ENCODE results near the gene GALNT5.

GALNT5 gene

DNA sequence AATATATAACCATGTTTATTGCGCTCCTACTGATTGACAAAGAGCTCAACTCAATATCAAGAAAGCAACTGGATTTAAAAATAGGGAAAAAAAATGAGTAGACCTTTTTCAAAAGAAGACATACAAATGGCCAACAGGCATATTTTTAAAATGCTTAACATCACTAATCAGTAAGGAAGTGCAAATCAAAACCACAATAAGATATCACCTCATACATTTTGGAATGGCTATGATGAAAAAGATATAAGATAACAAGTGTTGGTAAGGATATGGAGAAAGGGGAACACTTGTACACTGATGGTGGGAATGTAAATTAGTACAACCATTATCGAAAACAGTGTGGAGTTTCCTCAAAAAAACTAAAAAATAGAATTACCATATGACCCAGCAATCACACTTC lies 5.6 kb upstream of the GALNT5 start:
- H3K9ac ChIP-seq (ENCODE audit: low read depth, low read length): no peak overlapping the region
- H3K9me3 ChIP-seq (ENCODE audit: control insufficient read depth, insufficient read depth, low read length): no peaks in the 10 kb centered on the region
- no peak overlapping the region for H3K27ac ChIP-seq (ENCODE audit: low read depth, low read length)
- peaks cover 5% of the 10 kb centered on the region for H3K4me1 ChIP-seq (ENCODE audit: control insufficient read depth, insufficient read depth, low read length)
- no peak overlapping the region for H3K4me3 ChIP-seq (ENCODE audit: low read depth, low read length)
- H3K36me3 ChIP-seq (ENCODE audit: control insufficient read depth, insufficient read depth, low read length): no peaks in the 10 kb centered on the region
- H3K27me3 ChIP-seq (ENCODE audit: control insufficient read depth, insufficient read depth, low read length): no peaks in the 10 kb centered on the region

DNA sequence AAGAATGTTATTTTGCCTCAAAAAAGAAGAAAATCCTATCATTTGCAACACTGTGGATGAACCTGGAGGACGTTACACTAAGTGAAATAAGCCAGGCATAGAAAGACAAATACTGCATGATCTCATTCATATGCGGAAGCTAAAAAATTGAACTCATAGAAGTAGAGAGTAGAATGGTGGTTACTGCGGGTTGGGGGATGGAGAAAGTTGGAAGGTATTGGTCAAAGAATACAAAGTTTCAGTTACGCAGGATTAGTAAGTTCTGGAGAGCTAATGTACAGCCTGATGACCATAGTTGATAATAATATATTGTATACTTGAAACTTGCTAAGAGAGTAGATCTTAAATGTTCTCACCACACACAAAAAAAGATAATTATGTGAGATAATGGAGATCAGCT lies 5.0 kb upstream of the GALNT5 start:
- H3K27ac ChIP-seq (ENCODE audit: low read depth, low read length): no peak overlapping the region
- H3K36me3 ChIP-seq (ENCODE audit: control insufficient read depth, insufficient read depth, low read length): no peaks in the 10 kb centered on the region

GRCh38 chr2:157254041-157254440 lies 3.5 kb upstream of the GALNT5 start:
- no peak overlapping the region for H3K27ac ChIP-seq (ENCODE audit: low read depth, low read length)
- no peaks in the 10 kb centered on the region for H3K36me3 ChIP-seq (ENCODE audit: control insufficient read depth, insufficient read depth, low read length)
- no peak overlapping the region for H3K9ac ChIP-seq (ENCODE audit: low read depth, low read length)
- H3K27me3 ChIP-seq (ENCODE audit: control insufficient read depth, insufficient read depth, low read length): no peaks in the 10 kb centered on the region
- no peaks in the 10 kb centered on the region for H3K9me3 ChIP-seq (ENCODE audit: control insufficient read depth, insufficient read depth, low read length)
- H3K4me1 ChIP-seq (ENCODE audit: control insufficient read depth, insufficient read depth, low read length): peaks cover 5% of the 10 kb centered on the region; the same call in 1 of the 2 replicates
- H3K4me3 ChIP-seq (ENCODE audit: low read depth, low read length): no peak overlapping the region

More for the DNA sequence above, 5.0 kb upstream of the GALNT5 start:
- Histone ChIP-seq H3K4me1 (ENCODE audit: control insufficient read depth, insufficient read depth, low read length) (0 out of 2 replicates have a peak, but pooled peaks cover 3% of the 10 kb centered on the region), H3K4me3 (ENCODE audit: low read depth, low read length) (no peak overlapping the region), H3K27me3 (ENCODE audit: control insufficient read depth, insufficient read depth, low read length) (no peaks in the 10 kb centered on the region), H3K9me3 (ENCODE audit: control insufficient read depth, insufficient read depth, low read length) (no peaks in the 10 kb centered on the region), H3K9ac (ENCODE audit: low read depth, low read length) (no peak overlapping the region)

DNA sequence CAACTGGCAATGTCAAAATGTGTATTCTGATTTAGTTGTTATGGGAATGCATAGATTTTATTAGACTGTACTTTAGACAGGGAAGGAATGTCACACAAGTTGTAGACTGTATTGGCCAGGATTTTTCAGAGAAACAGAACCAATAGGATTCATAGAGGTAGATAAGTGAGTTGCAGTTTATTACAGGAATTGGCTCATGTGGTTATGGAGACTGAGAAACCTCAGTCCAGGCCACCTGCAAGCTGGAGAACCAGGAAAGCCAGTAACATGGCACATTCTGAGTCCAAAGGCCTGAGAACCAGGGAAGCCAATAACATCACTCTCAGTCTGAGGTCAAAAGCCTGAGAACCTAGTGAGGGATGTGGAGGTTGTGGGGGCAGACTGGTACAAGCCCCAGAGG lies 1.8 kb upstream of the GALNT5 start:
- H3K36me3 ChIP-seq (ENCODE audit: control insufficient read depth, insufficient read depth, low read length): no peaks in the 10 kb centered on the region
- H3K9me3 ChIP-seq (ENCODE audit: control insufficient read depth, insufficient read depth, low read length): no peaks in the 10 kb centered on the region
- H3K27ac ChIP-seq (ENCODE audit: low read depth, low read length): no peak overlapping the region
- H3K27me3 ChIP-seq (ENCODE audit: control insufficient read depth, insufficient read depth, low read length): no peaks in the 10 kb centered on the region
- peaks cover 5% of the 10 kb centered on the region; the same call in 1 of the 2 replicates for H3K4me1 ChIP-seq (ENCODE audit: control insufficient read depth, insufficient read depth, low read length)
- no peak overlapping the region for H3K4me3 ChIP-seq (ENCODE audit: low read depth, low read length)
- no peak overlapping the region for H3K9ac ChIP-seq (ENCODE audit: low read depth, low read length)

- H3K27ac ChIP-seq (ENCODE audit: low read depth, low read length): no peak overlapping the region
- no peaks in the 10 kb centered on the region for H3K36me3 ChIP-seq (ENCODE audit: control insufficient read depth, insufficient read depth, low read length)
Observed at GRCh38 chr2:157256626-157257025, 879 bp upstream of the GALNT5 start.

DNA sequence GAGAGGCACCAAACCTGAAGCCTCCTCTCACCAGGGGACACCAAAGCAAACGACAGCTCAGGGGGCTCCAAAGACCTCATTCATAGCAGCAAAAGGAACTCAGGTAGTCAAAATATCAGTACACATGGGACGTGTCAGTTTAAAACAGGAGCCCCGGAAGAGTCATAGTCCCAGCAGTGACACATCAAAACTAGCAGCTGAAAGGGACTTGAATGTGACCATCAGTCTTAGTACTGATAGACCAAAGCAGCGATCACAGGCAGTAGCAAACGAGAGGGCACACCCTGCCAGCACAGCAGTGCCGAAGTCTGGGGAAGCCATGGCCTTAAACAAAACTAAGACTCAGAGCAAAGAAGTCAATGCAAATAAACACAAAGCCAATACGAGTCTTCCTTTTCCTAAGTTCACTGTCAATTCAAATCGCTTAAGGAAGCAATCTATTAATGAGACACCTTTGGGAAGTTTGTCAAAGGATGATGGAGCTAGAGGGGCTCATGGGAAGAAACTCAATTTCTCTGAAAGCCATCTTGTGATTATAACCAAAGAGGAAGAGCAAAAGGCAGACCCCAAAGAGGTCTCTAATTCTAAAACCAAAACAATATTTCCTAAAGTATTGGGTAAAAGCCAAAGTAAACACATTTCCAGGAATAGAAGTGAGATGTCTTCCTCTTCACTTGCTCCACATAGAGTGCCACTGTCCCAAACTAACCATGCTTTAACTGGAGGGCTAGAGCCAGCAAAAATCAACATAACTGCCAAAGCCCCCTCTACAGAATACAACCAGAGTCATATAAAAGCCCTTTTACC lies 1.2 kb downstream of the GALNT5 start:
- no peaks in the 10 kb centered on the region for H3K36me3 ChIP-seq (ENCODE audit: control insufficient read depth, insufficient read depth, low read length)
- no peaks in the 10 kb centered on the region for H3K9me3 ChIP-seq (ENCODE audit: control insufficient read depth, insufficient read depth, low read length)
- no peak overlapping the region for H3K27ac ChIP-seq (ENCODE audit: low read depth, low read length)
- peaks cover 11% of the 10 kb centered on the region; the same call in 1 of the 2 replicates for H3K4me1 ChIP-seq (ENCODE audit: control insufficient read depth, insufficient read depth, low read length)
- no peaks in the 10 kb centered on the region for H3K27me3 ChIP-seq (ENCODE audit: control insufficient read depth, insufficient read depth, low read length)
- H3K4me3 ChIP-seq (ENCODE audit: low read depth, low read length): no peak overlapping the region
- no peak overlapping the region for H3K9ac ChIP-seq (ENCODE audit: low read depth, low read length)

More at GRCh38 chr2:157256626-157257025, 879 bp upstream of the GALNT5 start:
- Histone ChIP-seq H3K27me3 (ENCODE audit: control insufficient read depth, insufficient read depth, low read length) (no peaks in the 10 kb centered on the region), H3K4me3 (ENCODE audit: low read depth, low read length) (no peak overlapping the region), H3K9ac (ENCODE audit: low read depth, low read length) (no peak overlapping the region), H3K4me1 (ENCODE audit: control insufficient read depth, insufficient read depth, low read length) (peaks cover 5% of the 10 kb centered on the region; the same call in 1 of the 2 replicates), H3K9me3 (ENCODE audit: control insufficient read depth, insufficient read depth, low read length) (no peaks in the 10 kb centered on the region)

- peaks cover 16% of the 10 kb centered on the region; the same call in 1 of the 2 replicates for H3K4me1 ChIP-seq (ENCODE audit: control insufficient read depth, insufficient read depth, low read length)
- no peaks in the 10 kb centered on the region for H3K9me3 ChIP-seq (ENCODE audit: control insufficient read depth, insufficient read depth, low read length)
- no peak overlapping the region for H3K4me3 ChIP-seq (ENCODE audit: low read depth, low read length)
- no peaks in the 10 kb centered on the region for H3K27me3 ChIP-seq (ENCODE audit: control insufficient read depth, insufficient read depth, low read length)
- no peak overlapping the region for H3K27ac ChIP-seq (ENCODE audit: low read depth, low read length)
- no peaks in the 10 kb centered on the region for H3K36me3 ChIP-seq (ENCODE audit: control insufficient read depth, insufficient read depth, low read length)
- H3K9ac ChIP-seq (ENCODE audit: low read depth, low read length): no peak overlapping the region
Observed at GRCh38 chr2:157259386-157259785, 1.9 kb downstream of the GALNT5 start.

- Histone ChIP-seq H3K4me3 (ENCODE audit: low read depth, low read length) (no peak overlapping the region), H3K27ac (ENCODE audit: low read depth, low read length) (no peak overlapping the region), H3K36me3 (ENCODE audit: control insufficient read depth, insufficient read depth, low read length) (no peaks in the 10 kb centered on the region), H3K27me3 (ENCODE audit: control insufficient read depth, insufficient read depth, low read length) (no peaks in the 10 kb centered on the region), H3K4me1 (ENCODE audit: control insufficient read depth, insufficient read depth, low read length) (peaks cover 21% of the 10 kb centered on the region), H3K9me3 (ENCODE audit: control insufficient read depth, insufficient read depth, low read length) (no peaks in the 10 kb centered on the region), H3K9ac (ENCODE audit: low read depth, low read length) (no peak overlapping the region)
Observed at GRCh38 chr2:157259960-157260359, 2.5 kb downstream of the GALNT5 start.

DNA sequence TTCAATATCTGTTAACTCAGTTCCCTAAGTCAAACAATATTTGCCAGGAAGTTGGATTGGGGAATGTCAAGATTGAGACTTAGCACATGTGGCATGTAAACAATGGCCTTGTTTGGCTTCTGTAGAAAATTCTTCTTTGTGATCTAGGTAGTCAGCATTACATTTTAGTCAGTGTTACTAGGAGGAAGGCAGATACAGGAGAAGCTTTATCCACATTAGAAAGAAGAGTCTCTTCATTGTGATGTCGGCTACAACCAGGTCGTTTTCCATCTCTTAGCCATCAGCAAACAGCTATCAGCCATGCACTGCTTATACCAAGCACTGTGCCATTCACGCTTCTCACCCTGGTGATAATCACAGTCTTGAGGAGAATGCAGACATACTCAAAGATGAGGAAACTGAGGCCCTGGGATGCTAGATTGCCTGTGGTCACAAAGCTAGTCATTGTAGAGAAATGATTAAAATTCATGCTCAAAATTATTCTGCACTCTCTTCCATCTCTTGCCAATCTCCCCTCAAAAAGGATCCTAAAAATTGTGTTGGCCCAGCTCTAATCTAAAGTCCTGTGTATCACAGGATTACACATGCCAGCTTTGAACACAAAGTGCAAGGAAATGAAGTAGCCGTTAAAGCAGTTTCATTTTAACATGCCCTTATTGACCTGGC lies 3.2 kb downstream of the GALNT5 start:
- Histone ChIP-seq H3K27ac (ENCODE audit: low read depth, low read length) (no peak overlapping the region), H3K9me3 (ENCODE audit: control insufficient read depth, insufficient read depth, low read length) (no peaks in the 10 kb centered on the region), H3K27me3 (ENCODE audit: control insufficient read depth, insufficient read depth, low read length) (no peaks in the 10 kb centered on the region), H3K9ac (ENCODE audit: low read depth, low read length) (no peak overlapping the region), H3K36me3 (ENCODE audit: control insufficient read depth, insufficient read depth, low read length) (no peaks in the 10 kb centered on the region), H3K4me1 (ENCODE audit: control insufficient read depth, insufficient read depth, low read length) (peaks cover 25% of the 10 kb centered on the region), H3K4me3 (ENCODE audit: low read depth, low read length) (no peak overlapping the region)

DNA sequence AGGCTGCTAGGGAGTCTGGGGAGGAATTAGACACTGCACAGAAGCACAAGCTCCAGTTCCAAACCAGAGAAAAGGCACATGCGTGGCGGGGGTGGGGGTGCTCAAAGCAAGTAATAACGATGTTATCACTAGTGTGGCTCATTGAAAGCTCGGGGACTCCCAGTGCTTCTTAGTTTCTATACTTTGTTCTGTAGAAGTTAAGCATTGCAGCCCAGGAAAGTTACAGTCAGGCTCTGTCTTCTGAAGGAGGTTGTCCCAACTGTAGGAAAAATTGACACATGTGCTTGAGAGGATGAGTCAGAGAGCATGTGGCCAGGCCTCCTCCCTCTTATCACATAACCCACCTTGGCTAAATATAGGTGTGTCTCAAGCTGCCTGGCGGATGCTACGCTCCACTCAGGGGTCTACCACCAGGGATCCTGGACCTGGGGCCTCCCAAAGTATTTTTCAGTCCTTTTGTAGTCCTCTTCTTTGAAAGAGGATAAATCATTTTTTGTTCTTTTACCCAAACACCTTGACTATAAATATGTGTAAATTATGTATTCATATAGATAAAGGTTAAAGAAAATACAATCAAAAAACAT lies 3.8 kb downstream of the GALNT5 start:
- H3K4me1 ChIP-seq (ENCODE audit: control insufficient read depth, insufficient read depth, low read length): peaks cover 25% of the 10 kb centered on the region
- no peak overlapping the region for H3K9ac ChIP-seq (ENCODE audit: low read depth, low read length)
- H3K27ac ChIP-seq (ENCODE audit: low read depth, low read length): no peak overlapping the region

DNA sequence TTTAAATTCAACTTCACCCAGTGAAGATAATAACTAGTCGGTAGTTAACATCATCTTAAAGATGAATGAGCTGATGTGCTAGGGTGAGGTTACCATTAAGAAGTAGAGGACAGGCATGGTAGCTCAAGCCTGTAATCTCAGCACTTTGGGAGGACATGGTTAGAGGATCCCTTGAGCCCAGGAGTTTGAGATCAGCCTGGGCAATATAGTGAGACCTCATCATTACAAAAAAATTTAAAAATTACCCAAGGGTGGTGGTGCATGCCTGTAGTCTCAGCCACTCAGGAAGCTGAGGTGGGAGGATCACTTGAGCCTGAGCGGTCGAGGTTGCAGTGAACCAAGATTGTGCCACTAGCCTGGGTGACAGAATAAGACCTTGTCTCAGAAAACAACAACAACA lies 4.7 kb downstream of the GALNT5 start:
- no peak overlapping the region for H3K9ac ChIP-seq (ENCODE audit: low read depth, low read length)
- H3K27ac ChIP-seq (ENCODE audit: low read depth, low read length): no peak overlapping the region
- no peaks in the 10 kb centered on the region for H3K27me3 ChIP-seq (ENCODE audit: control insufficient read depth, insufficient read depth, low read length)
- H3K36me3 ChIP-seq (ENCODE audit: control insufficient read depth, insufficient read depth, low read length): no peaks in the 10 kb centered on the region
- H3K4me1 ChIP-seq (ENCODE audit: control insufficient read depth, insufficient read depth, low read length): peaks cover 25% of the 10 kb centered on the region
- no peaks in the 10 kb centered on the region for H3K9me3 ChIP-seq (ENCODE audit: control insufficient read depth, insufficient read depth, low read length)
- H3K4me3 ChIP-seq (ENCODE audit: low read depth, low read length): no peak overlapping the region

More for the DNA sequence above, 3.8 kb downstream of the GALNT5 start:
- H3K27me3 ChIP-seq (ENCODE audit: control insufficient read depth, insufficient read depth, low read length): no peaks in the 10 kb centered on the region
- no peaks in the 10 kb centered on the region for H3K9me3 ChIP-seq (ENCODE audit: control insufficient read depth, insufficient read depth, low read length)
- H3K36me3 ChIP-seq (ENCODE audit: control insufficient read depth, insufficient read depth, low read length): no peaks in the 10 kb centered on the region
- H3K4me3 ChIP-seq (ENCODE audit: low read depth, low read length): no peak overlapping the region

All from HUES48 (cell line).